GM21528 (cell line): ENCODE data around the gene AK5.

Experiments
- ATAC-seq: cut with Tn5 transposase; IDR thresholded peaks from one replicate; pipeline ENCODE4 v1.9.1; 2021; ENCODE audit warnings: mild to moderate bottlenecking, moderate library complexity; ENCODE audit not compliant: unreplicated experiment, low FRiP score

The AK5 gene, protein sequence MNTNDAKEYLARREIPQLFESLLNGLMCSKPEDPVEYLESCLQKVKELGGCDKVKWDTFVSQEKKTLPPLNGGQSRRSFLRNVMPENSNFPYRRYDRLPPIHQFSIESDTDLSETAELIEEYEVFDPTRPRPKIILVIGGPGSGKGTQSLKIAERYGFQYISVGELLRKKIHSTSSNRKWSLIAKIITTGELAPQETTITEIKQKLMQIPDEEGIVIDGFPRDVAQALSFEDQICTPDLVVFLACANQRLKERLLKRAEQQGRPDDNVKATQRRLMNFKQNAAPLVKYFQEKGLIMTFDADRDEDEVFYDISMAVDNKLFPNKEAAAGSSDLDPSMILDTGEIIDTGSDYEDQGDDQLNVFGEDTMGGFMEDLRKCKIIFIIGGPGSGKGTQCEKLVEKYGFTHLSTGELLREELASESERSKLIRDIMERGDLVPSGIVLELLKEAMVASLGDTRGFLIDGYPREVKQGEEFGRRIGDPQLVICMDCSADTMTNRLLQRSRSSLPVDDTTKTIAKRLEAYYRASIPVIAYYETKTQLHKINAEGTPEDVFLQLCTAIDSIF

GRCh38 chr1:77281491-77282186 is at the start of gene AK5:
TSS of gene AK5 (plus strand) at chr1:77282019. CDS start at chr1:77282314, 295 bp downstream.
- peak; percentile 67 for ATAC-seq

GRCh38 chr1:77232829-77233228 is 49.0 kb upstream of the AK5 start:
- ATAC-seq, result no peak

GRCh38 chr1:77234096-77234495 is 47.7 kb upstream of the AK5 start:
- no peak for ATAC-seq

DNA sequence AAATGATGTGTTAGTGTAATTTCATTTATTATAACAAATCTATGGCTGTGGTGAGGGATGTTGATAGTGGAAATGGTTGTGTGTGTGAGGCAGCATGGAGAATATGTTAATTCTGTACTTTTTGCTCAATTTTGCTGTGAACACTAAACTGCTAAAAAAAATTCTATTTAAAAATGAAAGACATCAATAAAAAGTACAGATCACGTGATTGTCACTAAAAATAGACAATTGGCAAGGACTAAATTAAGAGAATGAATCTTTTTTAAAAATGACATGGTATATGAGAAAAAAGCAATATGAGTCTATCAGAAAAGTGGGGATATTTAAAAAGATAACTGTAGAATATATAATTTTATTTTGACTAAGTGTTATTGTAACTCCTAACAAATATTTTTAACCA is 46.9 kb upstream of the AK5 start:
- no peak for ATAC-seq

GRCh38 chr1:77238462-77238861 is 43.4 kb upstream of the AK5 start:
- no peak for ATAC-seq

- ATAC-seq, result no peak
Observed at GRCh38 chr1:77239311-77239710, 42.5 kb upstream of the AK5 start.

- ATAC-seq, result no peak
Observed at GRCh38 chr1:77245830-77246229, 36.0 kb upstream of the AK5 start.

DNA sequence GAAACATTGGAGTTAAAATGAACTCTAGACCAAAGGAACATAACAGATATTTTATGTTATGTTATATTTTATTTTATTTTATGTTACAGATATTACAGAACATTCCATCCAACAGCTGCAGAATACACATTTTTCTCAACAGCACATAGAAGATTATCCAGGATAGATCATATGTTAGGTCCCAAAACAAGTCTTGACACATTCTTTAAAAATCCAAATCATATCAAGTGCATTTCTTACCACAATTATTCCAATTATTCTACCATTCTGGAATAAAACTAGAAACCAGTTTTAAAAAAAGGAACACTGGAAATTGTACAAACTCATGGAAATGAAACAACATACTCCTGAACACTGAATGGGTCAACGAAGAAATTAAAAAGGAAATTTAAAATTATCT is 31.7 kb upstream of the AK5 start:
- ATAC-seq, result no peak

DNA sequence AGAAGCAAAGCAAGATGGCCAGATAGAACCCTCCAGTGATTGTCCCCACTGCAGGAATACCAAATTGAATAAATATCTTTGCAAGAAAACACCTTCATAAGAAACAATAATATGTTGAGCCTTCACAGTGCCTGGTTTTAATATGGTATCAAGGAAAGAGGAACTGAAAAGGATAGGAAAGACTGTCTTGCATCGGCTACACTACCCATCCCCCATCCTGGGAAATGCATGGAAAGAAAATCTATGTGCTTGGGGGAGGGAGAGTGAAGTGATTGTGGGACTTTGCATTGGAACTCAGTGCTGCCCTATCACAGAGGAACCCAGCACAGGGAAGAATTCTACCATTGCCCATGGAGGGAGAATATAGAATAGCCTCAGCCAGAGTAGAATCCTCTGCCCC is 28.6 kb upstream of the AK5 start:
- no peak for ATAC-seq

GRCh38 chr1:77263708-77264107 is 18.1 kb upstream of the AK5 start:
- ATAC-seq, result no peak

- no peak for ATAC-seq
Observed at GRCh38 chr1:77265180-77265579, 16.6 kb upstream of the AK5 start.

DNA sequence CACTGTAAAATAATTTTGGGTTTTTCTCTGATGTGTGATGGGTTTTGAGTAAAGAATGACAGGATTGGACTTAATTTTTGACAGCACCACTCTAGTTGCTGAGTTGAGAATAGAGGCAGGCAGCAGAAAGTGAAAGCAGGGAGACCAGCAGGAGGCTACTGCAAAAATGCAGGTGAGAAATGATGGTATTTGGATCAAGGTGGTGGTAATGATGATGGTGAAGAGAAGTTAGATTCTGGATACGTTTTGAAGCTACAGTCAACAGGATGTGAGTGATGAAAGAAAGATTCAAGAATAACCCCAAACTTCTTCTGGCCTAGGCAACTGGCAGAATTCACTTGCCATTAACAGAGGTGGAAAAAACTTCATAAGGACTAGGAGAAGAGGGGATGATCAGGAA is 14.8 kb upstream of the AK5 start:
- ATAC-seq, result no peak

DNA sequence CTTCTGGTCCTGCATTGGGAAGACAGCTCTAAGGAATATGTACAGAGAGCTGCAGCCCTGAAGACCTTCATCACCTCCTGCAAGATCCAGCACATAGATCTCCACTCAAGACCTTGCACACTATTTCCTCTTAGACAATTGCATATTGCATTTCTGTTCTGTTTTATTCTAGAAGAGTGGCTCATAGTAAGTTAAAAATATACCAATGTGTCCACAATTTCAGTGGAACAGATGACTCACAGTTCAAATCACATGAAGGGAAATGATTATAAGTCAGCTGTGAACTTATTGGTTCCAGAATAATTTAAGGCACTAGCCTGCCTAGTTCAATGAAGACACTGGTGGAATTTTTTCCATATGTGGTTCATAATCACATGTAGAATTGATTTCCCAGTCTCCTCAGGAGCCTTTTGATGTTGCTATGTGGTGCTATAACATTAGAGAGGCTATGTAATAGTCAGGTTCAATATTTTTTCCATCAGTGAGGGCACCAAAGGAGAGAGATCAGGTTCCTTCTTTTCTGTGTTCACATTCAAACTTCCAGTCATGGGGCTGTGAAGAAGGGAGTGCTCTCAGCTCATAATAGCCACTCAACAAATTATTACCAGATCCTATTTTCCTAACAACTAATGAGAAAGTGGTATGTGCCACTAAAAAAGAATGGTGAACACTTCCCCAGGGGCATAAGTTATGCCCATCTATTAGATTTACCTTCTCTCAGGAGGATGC is 9.8 kb upstream of the AK5 start:
- ATAC-seq, result no peak

- no peak for ATAC-seq
Observed at GRCh38 chr1:77273891-77274290, 7.9 kb upstream of the AK5 start.

GRCh38 chr1:77275194-77275593 is 6.6 kb upstream of the AK5 start:
- no peak for ATAC-seq

DNA sequence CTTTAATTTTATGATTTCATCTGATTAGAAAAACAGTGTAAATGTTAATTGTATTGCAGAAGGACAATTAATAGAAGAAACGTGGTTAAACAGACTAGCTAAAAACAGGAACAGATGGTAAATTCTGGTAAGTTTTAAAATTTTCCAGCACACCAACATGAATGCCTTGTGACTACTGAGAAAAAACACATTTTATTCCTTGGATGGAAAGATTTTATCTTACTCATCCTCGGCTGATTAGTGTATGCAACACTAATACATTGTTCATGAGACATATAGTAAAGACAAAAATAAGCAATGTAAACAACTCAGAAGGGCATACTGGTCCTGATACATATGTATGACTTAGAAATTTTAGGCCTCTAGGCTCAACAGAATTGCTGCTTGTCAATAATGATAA is 4.9 kb upstream of the AK5 start:
- ATAC-seq, result no peak

DNA sequence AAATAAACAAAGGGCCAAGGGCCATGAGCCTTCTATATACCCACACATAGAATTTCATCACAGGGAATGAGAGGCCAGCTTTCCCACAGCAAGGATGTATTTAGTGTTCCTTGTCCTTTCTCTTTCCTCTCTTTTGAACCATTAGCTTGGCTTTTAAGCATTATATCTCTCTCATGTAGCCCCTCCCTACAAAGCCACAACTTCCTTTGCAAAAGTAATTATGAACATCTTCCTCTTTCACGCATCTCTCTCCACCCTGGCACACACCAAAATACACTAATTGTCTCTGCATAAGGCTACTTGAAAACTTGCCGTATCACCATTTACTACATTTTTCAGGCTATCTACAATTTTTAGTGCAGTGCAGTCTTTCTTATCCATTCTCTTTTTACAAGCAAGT is 1.9 kb upstream of the AK5 start:
- no peak for ATAC-seq

DNA sequence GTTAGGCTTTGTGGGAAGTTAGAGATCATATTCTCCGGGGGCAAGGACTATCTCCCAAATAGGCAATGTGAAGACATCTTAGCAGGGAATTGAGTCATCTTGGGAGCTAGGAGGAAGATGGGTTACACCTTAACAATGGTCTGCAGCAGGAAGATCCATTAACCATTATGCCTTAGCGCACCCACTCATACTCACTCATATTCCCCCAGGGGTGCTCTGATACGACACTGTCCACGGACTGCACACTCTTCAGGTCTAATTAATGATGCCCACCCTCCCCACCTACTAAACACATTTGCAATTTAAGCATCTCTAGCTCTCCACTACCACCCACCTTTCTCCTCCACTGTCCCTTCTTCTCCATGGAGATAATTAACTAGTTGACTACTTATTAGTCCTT is 857 bp upstream of the AK5 start:
- no peak for ATAC-seq

DNA sequence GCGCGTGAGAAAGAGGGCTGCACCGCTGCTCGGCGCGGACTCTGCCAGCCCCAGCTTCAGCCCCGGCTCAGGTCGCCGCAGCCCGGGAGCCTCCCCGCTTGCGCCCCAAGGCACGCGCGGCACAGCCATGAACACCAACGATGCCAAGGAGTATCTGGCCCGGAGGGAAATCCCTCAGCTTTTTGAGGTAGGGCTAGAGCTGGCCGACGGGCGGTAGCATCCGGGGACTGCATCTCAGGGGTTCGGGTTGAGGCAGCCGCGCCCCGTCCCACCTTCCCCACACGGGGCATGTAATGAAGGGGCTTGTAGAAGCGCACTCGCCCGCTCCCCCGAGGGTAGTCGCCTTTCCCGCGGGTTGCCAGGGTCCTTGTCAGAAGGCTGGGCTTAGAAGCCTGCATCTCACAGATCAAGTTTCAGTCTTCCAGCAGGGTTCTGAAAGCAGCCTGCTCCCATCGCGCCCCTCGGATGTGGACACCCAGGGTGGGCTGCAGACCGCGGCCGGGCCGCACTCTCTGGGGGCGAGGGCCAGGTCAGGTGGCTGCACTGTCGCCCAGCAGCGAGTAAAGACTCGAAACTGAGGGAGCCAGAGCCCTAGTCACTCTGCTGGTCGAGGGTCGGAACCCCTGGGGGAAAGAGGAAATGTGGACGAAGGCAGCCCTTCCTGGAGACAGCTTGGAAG is 507 bp downstream of the AK5 start:
- ATAC-seq, result peak; percentile 34

- no peak for ATAC-seq
Observed at GRCh38 chr1:77282866-77283539, 1.2 kb downstream of the AK5 start.
